Measurements from ENCODE around the gene ABHD12B. TPM values are rescaled to one million over a fixed set of nuclear protein-coding genes. Genes with fewer than 3 reads are reported as not detected.
A peak's percentile ranks its signal among the peaks of the same experiment; 100 is the strongest.
"Not testable (repeated sequence)": the region's sequence is repeated elsewhere in the genome, so short reads cannot be mapped to it uniquely, and the experiment has no call there.

The ABHD12B gene
- total and polyA plus RNA-seq, 9 of the 15 experiments (the other 6 are each of a cell fraction or from before 2014, with no cell fraction given), result not detected

DNA sequence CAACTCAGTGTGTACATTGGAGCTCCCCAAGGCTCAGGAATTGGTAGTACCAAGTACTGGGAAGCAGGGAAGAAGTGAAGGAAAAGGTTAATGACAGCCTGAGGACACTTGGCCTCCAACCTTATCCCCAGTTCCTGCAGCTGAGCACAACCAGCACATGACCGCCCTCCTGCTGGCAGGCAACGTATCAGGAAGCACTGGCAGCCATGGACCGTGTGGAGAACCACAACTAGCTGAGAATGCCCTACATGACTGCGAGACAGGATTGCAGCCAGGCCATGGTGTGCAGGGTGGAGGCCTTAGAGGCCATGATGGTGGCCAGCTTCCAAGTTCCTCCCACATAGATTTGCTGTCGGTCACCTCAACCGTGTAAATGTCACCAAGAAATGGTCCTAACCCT, 45.6 kb downstream of the ABHD12B start:
- no TSS peak for BruUV-seq (replicated peaks)
- 0 out of 4 replicates have a peak overlapping the region, but pooled peaks of 1 of the 2 experiments have one; percentile 45 for H3K9ac ChIP-seq (ENCODE audit: insufficient read depth in 1 of 2, low read depth in 2 of 2, low read length in 2 of 2)
- ChIA-PET POLR2A (no interaction called here), CTCF (ENCODE audit: low intra/inter-chr PET ratio) (no interaction called here)
- no peaks in the 10 kb centered on the region for H3K9me3 ChIP-seq (replicated peaks; ENCODE audit: control insufficient read depth, insufficient read depth, low read depth, low read length)
- no peak overlapping the region for H3K4me2 ChIP-seq (ENCODE audit: insufficient read depth, low read length)
- H2AFZ ChIP-seq (ENCODE audit: low read depth, low read length), result peak overlapping the region; percentile 51
- no peaks in the 10 kb centered on the region for H4K20me1 ChIP-seq (replicated peaks; ENCODE audit: control insufficient read depth, insufficient read depth, low read length)
- no peak for FAIRE-seq
- H3K36me3 ChIP-seq (ENCODE audit: control insufficient read depth, insufficient read depth, low read length), result peaks cover 7% of the 10 kb centered on the region; the same call in 1 of the 3 replicates
- H3K27ac ChIP-seq (ENCODE audit: extremely low read depth, low read depth, low read length), result no peak overlapping the region
- H3K27me3 ChIP-seq (ENCODE audit: control insufficient read depth in 2 of 2, insufficient read depth in 2 of 2, low read length in 2 of 2), result no peaks in the 10 kb centered on the region
- 32% methylated on average over 6 of the region's 6 CpGs for WGBS (ENCODE audit: insufficient coverage, low coverage, missing lambda C conversion rate)
- intact Hi-C loops (cut with micrococcal nuclease) (no loop called here), in situ Hi-C loops (cut with MboI) (no loop called here)
- TF ChIP-seq NFIC (IDR thresholded peaks at IDR 0.05) (peak; percentile 32; the same call in 1 of the 2 replicates), PTBP1 (IDR thresholded peaks at IDR 0.05; ENCODE audit: low read depth, low read length) (no peak)
- no peak overlapping the region for H3K4me3 ChIP-seq
- DNase-seq (ENCODE audit: extremely low read depth in 1 of 4, low spot score in 3 of 4), result peak in 1 of 4 experiments; percentile 14
- peaks cover 0 to 5% of the 10 kb centered on the region in 2 experiments; a peak in 2 of 5 replicates for H3K4me1 ChIP-seq (replicated peaks in 1 of 2; ENCODE audit: control insufficient read depth in 2 of 2, insufficient read depth in 2 of 2, low read length in 2 of 2)
- no peak; the same call in 1 of the 3 replicates for ATAC-seq
- no peaks in the 10 kb centered on the region for H3K79me2 ChIP-seq (ENCODE audit: control insufficient read depth, insufficient read depth, low read length)
- no peaks in the 10 kb centered on the region for H3K9me1 ChIP-seq (ENCODE audit: control insufficient read depth, insufficient read depth, low read length)

GRCh38 chr14:50919524-50919923, 47.7 kb downstream of the ABHD12B start:
- H2AFZ ChIP-seq (ENCODE audit: low read depth, low read length); FAIRE-seq; ATAC-seq; DNase-seq (ENCODE audit: extremely low read depth in 1 of 4, low spot score in 3 of 4); H3K4me3 ChIP-seq; H3K4me2 ChIP-seq (ENCODE audit: insufficient read depth, low read length); in situ Hi-C loops (cut with MboI); H3K9me1 ChIP-seq (ENCODE audit: control insufficient read depth, insufficient read depth, low read length); H3K4me1 ChIP-seq (replicated peaks in 1 of 2; ENCODE audit: control insufficient read depth in 2 of 2, insufficient read depth in 2 of 2, low read length in 2 of 2); H3K9ac ChIP-seq (ENCODE audit: insufficient read depth in 1 of 2, low read depth in 2 of 2, low read length in 2 of 2); CTCF ChIA-PET (ENCODE audit: low intra/inter-chr PET ratio); intact Hi-C loops (cut with micrococcal nuclease); H3K27ac ChIP-seq (ENCODE audit: extremely low read depth, low read depth, low read length); BruUV-seq (replicated peaks); H3K27me3 ChIP-seq (ENCODE audit: control insufficient read depth in 2 of 2, insufficient read depth in 2 of 2, low read length in 2 of 2); H3K9me3 ChIP-seq (replicated peaks; ENCODE audit: control insufficient read depth, insufficient read depth, low read depth, low read length); POLR2A ChIA-PET; H4K20me1 ChIP-seq (replicated peaks; ENCODE audit: control insufficient read depth, insufficient read depth, low read length); H3K79me2 ChIP-seq (ENCODE audit: control insufficient read depth, insufficient read depth, low read length): not testable (repeated sequence)
- WGBS (ENCODE audit: insufficient coverage, low coverage, missing lambda C conversion rate), result 41% methylated on average over 3 of the region's 5 CpGs
- H3K36me3 ChIP-seq (ENCODE audit: control insufficient read depth, insufficient read depth, low read length), result peaks cover 16% of the 10 kb centered on the region; the same call in 2 of the 3 replicates
